Skin of body (tissue), 2 donors: ENCODE data around the gene SCPEP1. TPM values are rescaled to one million over a fixed set of nuclear protein-coding genes. Genes with fewer than 3 reads are reported as not detected.
"Not testable (repeated sequence)": the region's sequence is repeated elsewhere in the genome, so short reads cannot be mapped to it uniquely, and the experiment has no call there.

Experiments used
- DNase-seq: peaks from one replicate; lab custom pipeline; 2025; lab: John Stamatoyannopoulos, UW
- total RNA-seq: library from RNA; depleted of rRNA; stranded (reverse); fragments of >200 nt; gene quantifications from one replicate; pipeline ENCODE4 v1.2.3, GENCODE V29; 2014

SCPEP1 gene
- total RNA-seq, 1 donor from 2014 or later: 40.9 TPM

DNA sequence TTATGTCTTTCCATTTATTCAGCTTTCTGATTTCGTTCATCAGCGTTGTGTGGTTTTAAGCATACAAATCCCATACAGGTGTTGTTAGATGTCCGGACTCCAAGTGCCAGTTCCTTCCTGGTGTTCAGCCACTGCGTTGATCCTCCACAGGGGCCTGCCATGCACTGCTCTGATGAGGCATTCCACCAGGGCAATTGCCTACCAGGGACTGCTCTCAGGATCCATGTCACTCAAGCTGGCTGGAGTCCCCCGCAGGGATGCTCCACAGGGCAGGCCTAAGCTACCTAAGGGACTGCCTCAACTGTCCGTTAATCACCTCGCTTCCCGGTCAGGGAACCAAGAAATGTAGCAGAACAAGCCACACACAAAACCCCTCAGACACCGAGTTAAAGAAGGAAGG lies 12.7 kb upstream of the SCPEP1 start:
- not testable (repeated sequence) for DNase-seq

DNA sequence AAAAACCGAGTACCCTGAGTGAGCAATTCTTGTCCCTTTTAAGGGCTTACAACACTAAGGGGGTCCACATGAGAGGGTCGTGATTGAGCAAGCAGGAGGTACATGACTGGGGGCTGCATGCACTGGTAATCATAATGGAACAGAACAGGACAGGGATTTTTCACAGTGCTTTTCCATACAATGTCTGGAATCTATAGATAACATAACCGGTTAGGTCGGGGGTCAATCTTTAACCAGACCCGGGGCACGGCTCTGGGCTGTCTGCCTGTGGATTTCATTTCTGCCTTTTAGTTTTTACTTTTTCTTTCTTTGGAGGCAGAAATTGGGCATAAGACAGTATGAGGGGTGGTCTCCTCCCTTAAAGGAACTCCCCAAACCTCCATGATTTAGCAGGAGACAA lies 12.2 kb upstream of the SCPEP1 start:
- not testable (repeated sequence) for DNase-seq

DNA sequence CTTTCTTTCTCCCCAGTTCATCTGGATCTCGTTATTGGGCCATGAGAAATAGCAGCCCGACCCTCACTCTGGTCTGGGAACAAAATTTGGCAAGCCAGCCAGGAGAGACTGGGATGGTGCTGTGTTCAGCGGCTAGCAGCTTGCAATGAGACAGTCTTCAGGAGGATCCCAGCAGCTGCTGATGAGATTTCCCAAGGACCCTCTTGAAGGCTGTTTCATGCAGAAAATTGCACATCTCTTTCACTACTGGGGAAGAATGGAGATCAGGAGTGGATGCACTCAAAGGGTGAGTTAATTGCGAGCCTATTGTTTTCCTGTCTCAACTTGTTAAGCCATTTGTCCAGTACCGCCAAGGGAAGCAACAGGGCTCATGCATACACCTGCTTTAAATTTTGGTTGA lies 11.6 kb upstream of the SCPEP1 start:
- no peak for DNase-seq

DNA sequence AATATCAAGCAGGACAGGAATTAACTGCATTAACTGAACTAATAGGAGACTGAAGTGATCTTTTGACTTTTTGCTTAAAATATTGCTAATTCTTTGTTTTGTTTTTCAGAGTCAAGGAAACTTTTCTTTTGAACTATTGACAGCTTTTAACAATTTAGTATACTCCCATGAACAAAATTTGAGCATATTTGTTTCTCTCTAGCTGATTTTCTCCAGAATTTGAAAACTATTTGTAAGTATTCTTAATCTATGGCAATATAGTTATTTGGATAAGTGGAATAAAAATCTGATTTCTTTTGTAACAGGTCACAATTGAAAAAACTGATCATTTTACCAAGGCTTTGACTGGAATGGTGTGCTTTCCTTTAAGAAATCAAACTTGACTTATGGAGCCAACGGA lies 7.0 kb upstream of the SCPEP1 start:
- DNase-seq: no peak

DNA sequence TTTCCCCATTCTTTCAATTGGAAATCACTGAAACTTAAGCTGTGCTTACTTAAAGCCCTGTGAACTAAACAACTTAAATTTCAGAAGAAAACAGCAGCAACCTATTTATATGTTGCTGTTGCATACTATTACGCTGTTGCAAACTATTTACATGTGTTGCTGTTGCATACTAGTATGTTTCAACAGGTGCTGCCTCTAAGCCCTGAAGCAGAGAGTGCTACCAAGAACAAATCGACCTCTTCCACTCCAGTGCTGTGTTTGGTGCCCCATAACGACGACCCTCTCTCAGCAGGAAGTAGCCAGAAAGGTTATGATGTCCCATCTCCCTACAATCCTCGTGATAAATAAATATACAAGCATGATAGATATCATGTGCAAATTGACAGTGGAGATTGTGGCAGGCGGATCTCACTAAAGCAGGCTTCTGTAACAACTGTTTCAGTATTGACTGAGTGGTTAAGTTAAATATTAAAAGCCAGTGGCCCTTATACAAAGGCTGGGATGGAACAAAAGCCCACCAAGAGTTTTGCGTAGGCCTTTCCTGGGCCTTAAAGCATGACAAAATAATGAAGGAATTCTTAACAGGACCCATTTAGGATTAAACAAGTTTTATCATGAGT lies 5.7 kb upstream of the SCPEP1 start:
- DNase-seq: no peak

DNA sequence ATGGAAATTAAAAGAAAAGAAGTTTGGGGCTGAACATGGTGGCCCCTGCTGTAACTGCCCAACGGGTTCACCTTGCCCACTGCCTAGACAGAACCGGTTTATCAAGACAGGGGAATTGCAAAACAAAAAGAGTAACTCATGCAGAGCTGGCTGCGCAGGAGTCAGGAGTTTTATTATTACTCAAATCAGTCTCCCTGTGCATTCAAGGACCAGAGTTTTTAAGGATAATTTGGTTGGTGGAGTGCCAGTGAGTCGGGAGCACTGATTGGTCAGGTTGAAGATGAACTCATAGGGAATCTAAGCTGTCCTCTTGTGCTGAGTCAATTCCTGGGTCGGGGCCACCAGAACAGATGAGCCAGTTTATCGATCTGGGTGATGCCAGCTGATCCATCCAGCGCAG lies 4.4 kb upstream of the SCPEP1 start:
- no peak for DNase-seq

DNA sequence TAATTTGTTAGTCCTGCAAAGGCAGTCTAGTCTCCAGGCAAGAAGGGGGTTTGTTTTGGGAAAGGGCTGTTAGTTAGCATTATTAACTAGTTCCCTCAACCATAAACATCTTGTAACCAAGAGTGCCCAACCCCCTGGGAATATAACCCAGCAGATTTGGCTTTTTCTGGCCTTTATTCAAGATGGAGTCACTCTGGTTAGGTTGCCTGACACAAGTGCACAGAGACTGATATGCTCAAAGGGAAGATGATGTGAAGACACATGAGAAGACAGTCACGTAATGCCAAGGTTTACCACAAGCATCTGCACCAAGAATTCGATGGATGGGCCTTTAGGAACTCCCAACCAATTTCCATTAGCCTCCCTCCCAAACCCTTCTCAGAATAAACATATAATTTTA lies 3.9 kb upstream of the SCPEP1 start:
- no peak for DNase-seq

DNA sequence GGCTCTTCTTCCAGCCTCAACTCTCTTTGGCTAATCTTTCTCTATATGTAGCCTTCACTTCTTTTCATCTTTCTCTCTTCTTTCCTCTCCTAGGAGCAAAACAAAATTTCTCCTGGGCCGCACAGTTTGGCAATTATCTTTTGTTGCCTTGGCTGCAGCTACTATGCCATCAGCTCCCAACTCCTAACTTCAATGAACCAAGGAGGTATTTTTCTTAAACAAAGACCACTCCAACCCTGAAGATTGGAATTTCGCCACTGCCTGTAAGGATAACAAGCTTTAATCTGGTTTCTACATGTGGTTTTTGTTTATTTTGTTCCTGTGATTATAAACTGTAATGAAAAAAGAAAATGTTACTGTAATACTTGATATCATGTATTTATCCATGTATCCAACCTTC lies 2.3 kb upstream of the SCPEP1 start:
- no peak for DNase-seq

DNA sequence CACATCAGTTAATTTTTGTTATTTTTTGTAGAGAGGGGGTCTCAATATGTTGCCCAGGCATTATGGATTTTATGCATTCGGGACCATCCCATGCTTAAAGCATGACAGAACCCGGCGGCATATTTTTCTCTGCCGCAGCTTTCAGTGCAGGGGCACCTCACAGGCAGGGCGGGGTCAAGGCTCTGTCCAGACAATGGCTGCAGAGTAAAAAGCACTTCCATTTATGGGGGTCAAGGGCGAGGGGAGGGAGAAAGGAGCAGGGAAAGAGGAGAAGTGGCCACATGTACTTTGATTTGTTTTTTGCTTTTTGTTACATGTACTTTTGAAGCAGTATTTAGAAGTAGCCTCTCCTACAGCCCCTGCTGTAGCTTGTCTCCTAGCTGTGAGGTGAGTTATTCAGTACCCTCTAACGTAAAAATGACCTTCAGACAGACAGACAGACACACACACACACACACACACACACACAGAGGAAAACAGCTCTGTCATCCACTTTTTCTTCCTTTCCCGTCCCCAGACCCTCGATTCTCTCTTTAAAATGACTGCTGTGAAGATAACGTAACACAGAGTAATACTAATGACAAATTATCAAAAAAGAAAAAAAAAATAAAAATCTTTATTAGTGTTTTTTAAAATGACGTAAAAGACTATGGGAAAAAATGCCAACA lies 856 bp upstream of the SCPEP1 start:
- no peak for DNase-seq

DNA sequence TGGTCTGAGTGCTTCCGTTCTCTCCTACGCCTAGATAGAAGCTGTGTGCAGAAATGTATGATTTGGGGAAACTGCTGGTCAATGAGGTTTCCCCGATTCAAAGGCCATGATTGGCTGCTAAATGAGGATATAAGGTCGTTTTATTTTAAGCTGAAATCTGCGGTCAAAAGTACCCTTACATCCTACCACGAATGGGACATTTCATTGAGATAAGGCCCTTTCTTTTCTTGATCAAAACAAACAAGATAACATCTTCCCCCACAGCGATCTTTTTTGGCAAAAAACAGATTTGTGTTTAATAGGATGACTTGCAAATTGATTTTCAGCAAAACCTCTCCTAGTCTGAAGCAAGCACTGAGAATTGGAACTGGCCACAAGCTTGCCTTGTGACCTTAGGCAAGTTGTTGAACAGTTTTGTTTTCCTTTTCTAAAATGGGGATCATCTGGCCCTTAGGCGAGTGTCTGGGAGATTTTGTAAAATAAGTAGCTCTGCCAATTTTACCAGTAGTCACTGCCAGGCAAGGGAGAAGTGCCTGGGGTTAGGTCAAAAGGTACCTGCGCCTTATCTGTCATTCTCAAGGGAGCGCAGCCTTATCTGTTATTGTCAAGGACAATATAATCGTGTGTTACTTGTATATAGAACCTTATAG lies 635 bp downstream of the SCPEP1 start:
- DNase-seq: no peak

DNA sequence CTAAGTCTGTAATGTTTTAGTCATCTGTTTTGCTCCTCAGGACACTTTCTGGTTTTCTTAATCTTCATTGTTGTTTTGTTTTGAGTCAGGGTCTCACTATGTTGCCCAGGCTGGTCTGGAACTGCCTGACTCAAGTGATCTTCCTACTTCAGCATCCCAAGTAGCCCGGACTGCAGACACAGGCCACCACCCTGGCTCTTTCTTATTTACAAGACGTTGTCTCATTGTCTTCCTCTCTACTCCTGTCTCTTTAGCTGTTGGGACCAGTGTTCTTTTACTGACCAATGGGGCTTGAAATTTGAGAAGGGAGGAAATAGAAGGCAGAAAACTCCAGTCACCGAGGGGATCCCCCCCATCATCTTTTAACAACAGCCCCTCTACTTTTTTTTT lies 1.2 kb downstream of the SCPEP1 start:
- no peak for DNase-seq

DNA sequence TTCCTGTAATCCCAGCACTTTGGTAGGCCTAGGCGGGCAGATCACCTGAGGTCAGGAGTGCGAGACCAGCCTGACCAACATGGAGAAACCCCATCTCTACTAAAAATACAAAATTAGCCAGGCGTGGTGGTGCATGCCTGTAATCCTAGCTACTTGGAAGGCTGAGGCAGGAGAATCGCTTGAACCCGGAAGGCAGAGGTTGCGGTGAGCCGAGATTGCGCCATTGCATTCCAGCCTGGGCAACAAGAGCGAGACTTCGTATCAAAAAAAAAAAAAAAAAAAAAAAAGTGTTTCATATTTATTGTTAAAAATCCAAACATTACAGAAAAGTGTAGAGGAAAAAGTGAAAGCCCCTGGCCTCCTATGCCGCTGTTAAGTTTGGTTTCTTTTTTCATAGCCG lies 2.6 kb downstream of the SCPEP1 start:
- not testable (repeated sequence) for DNase-seq

DNA sequence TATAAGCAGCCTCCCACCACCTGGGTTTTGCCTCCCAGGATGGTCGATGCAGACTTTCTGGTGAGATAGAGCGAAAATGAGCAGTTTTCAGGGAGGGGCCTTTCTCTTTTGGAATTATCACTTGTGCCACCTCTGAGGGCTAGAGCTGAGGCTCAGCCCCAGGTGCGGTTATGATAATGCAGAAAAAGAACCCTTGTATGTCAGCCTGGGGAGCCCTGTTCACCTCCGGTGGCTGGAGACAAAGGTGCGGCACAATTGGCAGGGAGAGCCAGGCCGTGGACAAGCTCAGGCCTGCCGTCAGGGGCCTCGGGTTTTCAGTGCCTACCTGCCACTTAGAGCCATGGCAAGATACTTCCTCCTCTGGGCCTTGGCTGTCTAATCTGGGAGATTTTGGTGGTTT lies 4.4 kb downstream of the SCPEP1 start:
- no peak for DNase-seq

DNA sequence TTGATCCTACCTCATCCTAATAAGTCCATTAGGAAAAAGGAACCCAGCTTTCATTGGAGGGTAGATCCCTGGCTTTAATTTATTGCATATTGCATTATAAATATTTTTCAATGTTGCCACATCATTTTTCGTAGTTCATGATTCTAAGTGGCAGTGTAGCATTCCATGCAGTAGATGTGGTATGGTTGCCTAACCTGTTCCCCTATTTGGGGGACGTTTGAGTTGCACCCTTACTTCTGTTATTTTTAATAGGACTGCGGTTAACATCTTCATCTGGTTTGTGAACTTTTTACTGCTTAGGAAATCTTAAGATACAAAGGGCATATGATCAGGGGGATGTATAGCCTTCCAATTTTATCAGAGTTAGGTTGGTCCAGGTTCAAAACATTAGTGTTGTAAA lies 5.4 kb downstream of the SCPEP1 start:
- no peak for DNase-seq

DNA sequence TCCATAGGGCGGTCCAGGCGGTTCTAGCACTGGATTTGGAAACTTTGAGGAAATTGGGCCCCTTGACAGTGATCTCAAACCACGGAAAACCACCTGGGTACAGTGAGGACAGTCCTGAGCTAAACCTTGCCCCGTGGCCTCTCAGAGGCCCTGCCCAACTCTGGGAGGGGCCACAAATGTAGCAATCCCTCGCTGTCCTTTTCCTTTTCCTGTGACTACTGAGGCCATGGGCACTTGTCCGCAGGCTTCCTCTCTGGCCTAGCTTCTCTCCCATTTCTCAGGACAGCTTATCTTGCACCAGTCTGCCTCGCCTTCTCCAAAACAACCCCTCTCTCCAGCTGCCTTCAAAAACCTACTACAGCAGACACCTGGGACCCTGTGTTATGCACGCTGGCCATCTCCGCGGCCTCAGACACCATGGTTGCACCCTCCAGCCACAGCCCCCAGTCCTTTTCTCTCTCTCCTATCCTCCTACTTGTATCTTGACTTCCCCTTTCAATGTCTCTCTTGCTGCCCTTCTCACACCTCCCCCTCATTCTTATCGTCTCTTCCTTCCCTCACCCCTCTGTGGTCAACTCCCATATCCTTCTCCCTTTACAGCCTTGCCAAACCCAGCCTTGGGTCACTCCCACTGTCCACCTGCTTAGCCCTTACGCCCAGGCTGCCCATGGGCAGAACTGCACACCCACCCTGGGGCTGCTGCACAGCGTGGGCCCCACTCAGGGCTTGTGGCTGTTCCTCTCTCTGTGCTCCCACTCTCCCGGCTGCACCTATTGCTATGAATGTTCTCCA lies 7.6 kb downstream of the SCPEP1 start:
- no peak for DNase-seq

DNA sequence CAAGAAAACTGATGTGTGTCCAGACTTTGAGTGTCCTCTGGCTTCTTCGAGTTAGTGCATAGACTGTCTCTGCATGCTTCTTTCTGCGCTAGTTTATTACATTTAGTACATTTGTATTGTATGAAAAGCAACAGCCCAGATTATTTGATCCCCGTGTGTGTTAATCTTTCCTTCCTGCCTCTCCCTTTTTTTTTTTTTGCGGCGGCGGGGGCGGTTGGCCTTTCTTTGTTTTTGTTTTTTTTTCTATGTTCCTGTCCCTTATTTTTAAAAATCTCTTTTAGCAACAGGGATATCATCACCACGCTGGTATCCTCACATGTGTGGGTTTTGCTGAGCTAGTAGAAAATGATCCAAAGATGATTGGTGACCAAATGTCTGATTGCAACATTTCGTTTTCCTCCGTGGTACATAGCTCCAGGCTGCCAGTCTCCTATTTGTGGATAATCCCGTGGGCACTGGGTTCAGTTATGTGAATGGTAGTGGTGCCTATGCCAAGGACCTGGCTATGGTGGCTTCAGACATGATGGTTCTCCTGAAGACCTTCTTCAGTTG lies 9.4 kb downstream of the SCPEP1 start:
- no peak for DNase-seq

DNA sequence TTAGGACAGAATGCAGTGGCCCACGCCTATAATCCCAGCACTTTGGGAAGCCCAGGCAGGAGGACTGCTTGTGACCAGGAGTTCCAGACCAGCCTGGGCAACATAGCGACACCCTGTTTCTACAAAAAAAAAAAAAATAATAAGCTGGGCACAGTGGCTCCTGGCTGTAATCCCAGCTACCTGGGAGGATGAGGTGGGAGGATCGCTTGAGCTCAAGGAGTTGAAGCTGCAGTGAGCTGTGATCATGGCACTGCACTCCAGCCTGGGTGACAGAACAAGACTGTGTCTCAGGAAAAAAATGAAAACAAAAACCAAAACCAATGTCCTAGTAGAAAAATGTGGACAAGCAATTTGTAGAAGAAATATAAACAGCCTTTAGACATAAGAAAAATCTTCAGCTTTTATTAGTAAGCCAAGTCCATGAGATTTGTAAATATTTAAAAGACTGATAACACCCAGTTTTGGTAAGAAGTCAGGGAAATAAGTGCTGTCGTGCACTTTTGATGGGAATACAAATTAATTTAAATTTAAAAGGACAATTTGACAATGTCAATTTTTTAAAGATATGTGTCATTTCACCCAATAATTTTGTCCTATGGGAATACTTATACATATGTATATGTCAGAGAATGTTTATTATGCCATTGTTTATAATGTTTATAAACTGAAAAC lies 11.1 kb downstream of the SCPEP1 start:
- DNase-seq: no peak

DNA sequence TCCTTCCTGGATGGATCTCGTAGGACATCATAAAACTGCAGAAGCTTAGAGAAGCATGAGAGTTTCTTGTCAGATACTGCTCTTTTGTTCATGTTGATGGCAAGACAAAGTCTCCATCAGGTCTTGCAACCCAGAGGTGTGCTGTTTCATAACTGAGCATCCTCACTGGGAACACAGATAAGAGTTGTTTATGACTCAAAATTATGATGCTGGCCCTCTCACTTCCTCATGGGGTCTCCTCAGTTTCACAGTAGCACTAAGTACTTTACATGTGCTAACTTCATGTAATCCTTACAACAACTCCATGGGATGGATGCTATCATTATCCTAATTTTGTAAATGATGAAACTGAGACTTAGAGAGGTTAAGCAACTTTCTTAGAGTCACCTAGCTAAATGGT lies 14.4 kb downstream of the SCPEP1 start:
- no peak for DNase-seq

DNA sequence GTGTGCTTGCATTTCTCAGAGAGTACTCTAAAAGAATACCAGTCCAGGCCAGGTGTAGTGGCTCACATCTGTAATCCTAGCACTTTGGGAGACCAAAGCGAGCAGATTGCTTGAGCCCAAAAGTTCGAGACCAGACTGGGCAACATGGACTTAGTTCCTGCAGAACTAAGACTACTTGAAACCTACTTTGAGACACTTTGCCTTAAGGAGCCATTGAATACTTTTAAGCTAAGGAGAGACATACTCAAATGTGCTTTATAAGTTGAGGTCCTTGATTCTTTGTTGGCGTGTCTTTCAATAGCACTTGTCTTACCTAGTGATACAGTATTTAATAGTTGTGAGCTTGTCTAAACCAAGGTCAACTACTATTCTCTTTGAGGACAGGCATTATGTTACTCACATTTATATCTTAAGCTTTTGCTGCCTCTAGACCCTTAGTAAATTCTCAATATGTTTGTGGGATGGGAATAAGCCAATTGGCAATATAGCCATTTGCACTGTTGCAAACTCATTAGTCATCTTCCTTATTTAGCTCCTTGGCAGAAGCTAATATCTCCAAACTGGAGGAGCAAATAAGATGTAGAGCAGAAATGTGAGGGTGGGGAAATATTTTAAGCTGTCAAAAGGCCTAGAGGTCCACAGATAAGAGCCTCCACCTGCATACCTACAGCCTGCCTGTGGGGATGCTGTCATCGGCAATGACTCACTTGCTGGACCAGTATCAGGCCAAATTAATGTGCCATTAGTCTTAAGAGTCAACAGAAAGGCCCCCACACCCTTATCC lies 16.3 kb downstream of the SCPEP1 start:
- no peak for DNase-seq

DNA sequence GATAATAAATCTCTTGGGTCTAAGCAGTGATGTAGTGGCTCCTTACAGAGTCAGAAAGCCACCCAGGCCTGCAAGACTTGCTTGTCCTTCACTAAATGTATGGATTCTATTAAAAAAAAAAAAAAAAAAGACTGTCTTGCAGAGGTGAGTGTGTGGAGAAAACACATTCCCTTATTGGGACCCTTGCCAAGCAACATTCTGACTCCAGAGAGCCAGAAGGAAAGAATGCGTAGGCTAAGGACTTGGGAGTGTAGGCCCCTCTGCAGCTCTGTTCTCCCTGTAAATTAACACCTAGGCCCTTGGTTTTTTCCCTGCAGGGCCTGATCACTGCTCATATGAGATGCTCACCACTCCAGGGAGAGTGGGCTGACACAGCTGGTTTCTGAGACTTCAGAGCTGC lies 17.8 kb downstream of the SCPEP1 start:
- no peak for DNase-seq

DNA sequence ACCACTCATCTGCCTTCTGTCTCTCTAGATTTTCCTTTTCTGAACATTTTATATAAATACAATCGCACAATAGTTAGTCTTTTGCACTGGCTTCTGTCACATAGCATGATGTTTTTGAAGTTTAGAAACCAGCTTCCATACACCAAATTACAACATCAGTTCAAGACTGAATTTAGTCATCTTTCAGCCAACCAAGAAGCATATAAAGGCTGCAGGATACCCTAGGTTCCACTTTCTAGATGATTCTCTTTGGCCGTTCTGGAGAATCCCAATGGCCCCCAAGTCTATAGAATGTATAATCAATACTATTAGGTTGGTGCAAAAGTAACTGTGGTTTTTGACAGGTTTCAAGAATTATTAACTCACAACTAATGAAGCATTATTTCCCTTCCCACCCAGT lies 19.4 kb downstream of the SCPEP1 start:
- DNase-seq: no peak
